ENCODE data around the gene NAA16.

Gene NAA16

GRCh38 chr13:41411522-41411921, 100.5 kb downstream of the NAA16 start:
- Histone ChIP-seq H3K36me3 (ENCODE audit: control insufficient read depth, insufficient read depth, low read length) (no peaks in the 10 kb centered on the region), H3K27me3 (replicated peaks; ENCODE audit: control insufficient read depth, insufficient read depth, low read length) (no peaks in the 10 kb centered on the region), H3K4me3 (replicated peaks; ENCODE audit: low read depth, low read length) (no peak overlapping the region)
- TF ChIP-seq CTCF (IDR thresholded peaks at IDR 0.05; ENCODE audit: insufficient read depth, low read length, poor library complexity, severe bottlenecking), result peak; percentile 31
- no peak for DNase-seq (ENCODE audit: extremely low read depth, insufficient read length)

GRCh38 chr13:41413872-41414271, 102.8 kb downstream of the NAA16 start:
- Histone ChIP-seq H3K27me3 (replicated peaks; ENCODE audit: control insufficient read depth, insufficient read depth, low read length) (no peaks in the 10 kb centered on the region), H3K36me3 (ENCODE audit: control insufficient read depth, insufficient read depth, low read length) (no peaks in the 10 kb centered on the region), H3K4me3 (replicated peaks; ENCODE audit: low read depth, low read length) (no peak overlapping the region)
- no peak for DNase-seq (ENCODE audit: extremely low read depth, insufficient read length)
- no peak for TF ChIP-seq CTCF (IDR thresholded peaks at IDR 0.05; ENCODE audit: insufficient read depth, low read length, poor library complexity, severe bottlenecking)

GRCh38 chr13:41416276-41416675, 105.2 kb downstream of the NAA16 start:
- no peak for DNase-seq (ENCODE audit: extremely low read depth, insufficient read length)
- H3K36me3 ChIP-seq (ENCODE audit: control insufficient read depth, insufficient read depth, low read length), result no peaks in the 10 kb centered on the region
- TF ChIP-seq CTCF (IDR thresholded peaks at IDR 0.05; ENCODE audit: insufficient read depth, low read length, poor library complexity, severe bottlenecking), result no peak
- no peak overlapping the region for H3K4me3 ChIP-seq (replicated peaks; ENCODE audit: low read depth, low read length)
- H3K27me3 ChIP-seq (replicated peaks; ENCODE audit: control insufficient read depth, insufficient read depth, low read length), result no peaks in the 10 kb centered on the region

- DNase-seq (ENCODE audit: extremely low read depth, insufficient read length), result no peak
- H3K36me3 ChIP-seq (ENCODE audit: control insufficient read depth, insufficient read depth, low read length), result no peaks in the 10 kb centered on the region
- no peak for TF ChIP-seq CTCF (IDR thresholded peaks at IDR 0.05; ENCODE audit: insufficient read depth, low read length, poor library complexity, severe bottlenecking)
- H3K4me3 ChIP-seq (replicated peaks; ENCODE audit: low read depth, low read length), result no peak overlapping the region
- no peaks in the 10 kb centered on the region for H3K27me3 ChIP-seq (replicated peaks; ENCODE audit: control insufficient read depth, insufficient read depth, low read length)
Measured at GRCh38 chr13:41418027-41418426, 107.0 kb downstream of the NAA16 start.

GRCh38 chr13:41418731-41419130, 107.7 kb downstream of the NAA16 start:
- TF ChIP-seq CTCF (IDR thresholded peaks at IDR 0.05; ENCODE audit: insufficient read depth, low read length, poor library complexity, severe bottlenecking), result no peak
- no peak overlapping the region for H3K4me3 ChIP-seq (replicated peaks; ENCODE audit: low read depth, low read length)
- H3K36me3 ChIP-seq (ENCODE audit: control insufficient read depth, insufficient read depth, low read length), result no peaks in the 10 kb centered on the region
- DNase-seq (ENCODE audit: extremely low read depth, insufficient read length), result no peak
- H3K27me3 ChIP-seq (replicated peaks; ENCODE audit: control insufficient read depth, insufficient read depth, low read length), result no peaks in the 10 kb centered on the region

- H3K4me3 ChIP-seq (replicated peaks; ENCODE audit: low read depth, low read length), result no peak overlapping the region
- no peak for DNase-seq (ENCODE audit: extremely low read depth, insufficient read length)
- no peak for TF ChIP-seq CTCF (IDR thresholded peaks at IDR 0.05; ENCODE audit: insufficient read depth, low read length, poor library complexity, severe bottlenecking)
- no peaks in the 10 kb centered on the region for H3K36me3 ChIP-seq (ENCODE audit: control insufficient read depth, insufficient read depth, low read length)
- H3K27me3 ChIP-seq (replicated peaks; ENCODE audit: control insufficient read depth, insufficient read depth, low read length), result no peaks in the 10 kb centered on the region
Measured at GRCh38 chr13:41419206-41419605, 108.1 kb downstream of the NAA16 start.

Data from GM06990 (cell line).